DMS53 treated with DMSO at 0.1 percent for 48 hours (cell line): ENCODE results near the gene RNF138.
"Not testable (repeated sequence)": the region's sequence is repeated elsewhere in the genome, so short reads cannot be mapped to it uniquely, and the experiment has no call there.

ENCODE experiments used
- DNase-seq: peaks from one replicate; lab custom pipeline; 2025; ENCODE audit not compliant: unreplicated experiment; lab: John Stamatoyannopoulos, UW

Gene RNF138

GRCh38 chr18:32095192-32095899 lies 3.7 kb downstream of the RNF138 start:
- DNase-seq: no peak

DNA sequence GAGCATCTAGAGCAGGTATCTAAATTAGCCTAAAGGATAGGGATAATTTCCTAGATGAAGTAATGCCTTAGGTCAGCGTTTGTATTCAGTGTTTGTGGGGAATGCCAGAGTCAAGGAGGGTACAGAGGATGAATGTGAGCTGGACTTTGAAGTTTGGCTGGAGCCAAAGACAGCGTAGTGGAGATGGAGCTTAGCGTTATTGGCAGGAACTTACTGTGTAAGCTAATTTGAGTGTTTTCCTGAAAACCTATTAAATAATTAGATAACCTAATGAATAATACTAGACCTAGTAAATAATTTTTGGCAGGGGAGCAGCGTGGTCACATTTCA lies 4.2 kb downstream of the RNF138 start:
- DNase-seq: no peak

DNA sequence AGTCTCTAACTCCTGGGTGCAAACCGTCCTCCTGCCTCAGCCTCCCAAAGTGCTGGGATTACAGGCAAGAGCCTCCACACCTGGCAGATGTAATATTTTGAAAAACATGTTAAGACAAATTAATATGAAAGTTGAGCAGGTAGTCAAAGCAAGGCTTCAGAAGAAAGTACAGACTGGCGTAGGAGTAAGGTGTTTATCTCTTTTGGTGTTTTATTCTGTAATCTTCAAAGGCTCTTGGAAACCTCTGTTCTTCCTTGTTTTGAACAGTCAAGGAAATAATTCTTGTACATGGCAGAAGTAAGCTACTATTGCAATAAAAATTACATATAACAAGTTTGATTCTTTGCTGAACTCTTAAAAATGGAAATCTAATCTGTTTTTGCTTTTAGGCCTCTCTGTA lies 5.3 kb downstream of the RNF138 start:
- DNase-seq: no peak

GRCh38 chr18:32104516-32104915 lies 12.8 kb downstream of the RNF138 start:
- DNase-seq: no peak

DNA sequence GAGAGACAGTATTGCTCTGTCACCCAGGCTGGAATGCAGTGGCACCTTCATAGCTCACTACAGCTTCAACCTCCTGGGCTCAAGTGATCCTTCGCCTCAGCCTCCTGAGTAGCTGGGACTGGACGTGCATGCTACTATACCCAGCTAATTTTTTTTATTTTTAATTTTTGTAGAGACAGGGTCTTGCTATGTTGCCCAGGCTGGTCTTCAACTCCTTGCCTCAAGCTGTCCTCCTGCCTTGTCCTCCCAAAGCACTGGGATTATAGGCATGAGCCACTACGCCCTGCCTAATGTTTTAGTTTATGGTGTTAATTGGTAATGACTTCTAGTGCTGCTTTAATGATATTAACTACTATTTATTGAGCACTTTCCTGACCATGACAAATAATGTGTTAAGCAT lies 18.3 kb downstream of the RNF138 start:
- DNase-seq: no peak

- DNase-seq: no peak
Observed at GRCh38 chr18:32111706-32112105, 20.0 kb downstream of the RNF138 start.

GRCh38 chr18:32112826-32113225 lies 21.2 kb downstream of the RNF138 start:
- no peak for DNase-seq

GRCh38 chr18:32114293-32114942 lies 22.7 kb downstream of the RNF138 start:
- DNase-seq: no peak

- peak; percentile 5 for DNase-seq
Observed at GRCh38 chr18:32122039-32122438, 30.4 kb downstream of the RNF138 start.

GRCh38 chr18:32126538-32126937 lies 34.9 kb downstream of the RNF138 start:
- DNase-seq: no peak

DNA sequence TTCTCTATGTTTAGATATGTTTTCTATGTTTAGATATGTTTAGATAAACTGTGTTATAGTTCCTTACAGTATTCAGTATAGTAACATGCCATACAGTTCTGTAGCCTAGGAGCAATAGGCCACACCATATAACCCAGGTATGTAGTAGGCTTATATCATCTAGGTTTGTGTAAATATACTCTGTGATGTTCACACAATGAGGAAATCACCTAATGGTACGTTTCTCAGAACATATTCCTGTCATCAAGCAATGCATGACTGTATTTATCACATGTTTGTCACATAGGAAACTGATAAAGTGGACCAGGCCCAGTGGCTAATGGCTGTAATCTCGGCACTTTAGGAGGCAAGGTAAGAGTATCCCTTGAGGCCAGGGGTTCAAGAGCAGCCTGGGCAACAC lies 44.0 kb downstream of the RNF138 start:
- no peak for DNase-seq

GRCh38 chr18:32138332-32138982 lies 46.8 kb downstream of the RNF138 start:
- no peak for DNase-seq

- no peak for DNase-seq
Observed at GRCh38 chr18:32139835-32140283, 48.2 kb downstream of the RNF138 start.

DNA sequence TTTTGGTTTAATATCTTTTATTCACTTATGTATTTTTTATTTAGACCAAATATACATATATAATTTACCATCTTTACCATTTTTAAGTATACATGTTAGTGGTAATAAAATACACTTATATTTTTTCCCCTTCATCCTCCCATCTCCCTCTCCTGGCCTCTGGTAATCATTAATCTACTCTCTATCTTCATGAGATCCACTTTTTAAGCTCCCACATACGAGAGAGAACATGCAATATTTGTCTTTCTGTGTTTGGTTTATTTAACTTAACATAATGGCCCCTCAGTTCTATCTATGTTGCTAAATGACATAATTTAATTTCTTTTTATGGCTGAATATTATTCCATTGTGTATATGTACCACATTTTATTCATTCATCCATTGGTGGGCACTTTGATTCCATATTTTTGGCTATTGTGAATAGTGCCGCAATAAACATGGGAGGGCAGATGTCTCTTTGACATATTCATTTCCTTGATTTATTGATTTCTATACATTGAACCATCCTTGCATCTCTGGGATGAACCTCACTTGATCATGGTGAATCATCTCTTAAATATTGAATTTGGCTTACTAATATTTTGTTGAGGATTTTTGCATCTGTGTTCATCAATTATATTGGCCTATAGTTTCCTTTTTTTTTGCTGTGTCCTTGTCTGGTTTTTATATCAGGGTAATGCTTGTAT lies 56.7 kb downstream of the RNF138 start:
- peak; percentile 31 for DNase-seq

GRCh38 chr18:32152705-32153448 lies 61.2 kb downstream of the RNF138 start:
- no peak for DNase-seq

DNA sequence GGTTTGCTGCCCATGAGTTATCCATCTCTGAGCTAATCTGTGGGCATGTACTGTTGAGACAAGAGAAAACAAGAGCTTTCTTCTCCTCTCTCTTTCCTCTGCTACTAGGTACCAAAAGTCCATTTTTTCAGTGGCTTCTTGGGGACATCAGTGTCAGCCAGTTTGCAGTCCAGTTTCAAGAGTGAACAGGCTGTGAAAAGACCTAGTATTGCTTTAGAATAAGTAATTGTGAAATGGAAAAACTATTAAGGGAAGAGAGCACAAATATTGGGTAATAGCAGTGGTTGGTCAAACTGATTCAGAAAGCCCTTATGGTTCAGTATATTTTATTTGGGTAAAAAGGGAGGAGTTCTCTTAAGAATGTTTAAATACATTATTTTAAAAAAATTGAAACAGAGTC lies 65.2 kb downstream of the RNF138 start:
- no peak for DNase-seq

GRCh38 chr18:32157580-32157979 lies 65.9 kb downstream of the RNF138 start:
- DNase-seq: no peak

DNA sequence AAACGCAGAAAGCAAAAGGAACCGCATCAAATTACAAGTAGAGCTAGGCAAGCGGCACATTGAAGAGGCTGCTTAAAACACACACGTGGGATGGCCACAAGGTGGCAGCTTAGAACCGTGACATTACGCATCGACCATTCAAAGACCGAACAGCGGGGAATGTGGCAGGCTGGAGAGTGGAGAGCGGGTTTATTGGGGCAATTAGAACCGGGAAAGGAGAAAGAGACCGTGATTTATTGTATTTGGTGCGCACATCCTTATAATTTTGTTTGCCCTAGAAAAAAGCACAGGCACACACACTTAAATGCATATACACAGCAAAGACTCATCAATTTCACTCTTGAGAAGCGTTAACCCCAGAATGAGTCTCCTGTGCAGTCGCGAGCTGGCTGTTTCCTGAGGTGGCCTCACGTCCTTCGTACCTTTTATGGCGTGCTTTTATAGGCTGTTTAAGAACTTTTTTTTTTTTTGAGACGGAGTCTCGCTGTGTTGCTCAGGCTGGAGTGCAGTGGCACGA lies 66.5 kb downstream of the RNF138 start:
- peak; percentile 70 for DNase-seq

- not testable (repeated sequence) for DNase-seq
Observed at GRCh38 chr18:32158631-32159030, 67.0 kb downstream of the RNF138 start.

- DNase-seq: no peak
Observed at GRCh38 chr18:32160547-32160946, 68.9 kb downstream of the RNF138 start.
